GM18907 (cell line): ENCODE results near the gene LTA4H.
A peak's percentile ranks its signal among the peaks of the same experiment; 100 is the strongest.

Source experiments
- ATAC-seq: cut with Tn5 transposase; IDR thresholded peaks from one replicate; pipeline ENCODE4 v1.9.1; 2021; ENCODE audit warnings: mild to moderate bottlenecking, moderate library complexity; ENCODE audit not compliant: unreplicated experiment

The LTA4H gene

DNA sequence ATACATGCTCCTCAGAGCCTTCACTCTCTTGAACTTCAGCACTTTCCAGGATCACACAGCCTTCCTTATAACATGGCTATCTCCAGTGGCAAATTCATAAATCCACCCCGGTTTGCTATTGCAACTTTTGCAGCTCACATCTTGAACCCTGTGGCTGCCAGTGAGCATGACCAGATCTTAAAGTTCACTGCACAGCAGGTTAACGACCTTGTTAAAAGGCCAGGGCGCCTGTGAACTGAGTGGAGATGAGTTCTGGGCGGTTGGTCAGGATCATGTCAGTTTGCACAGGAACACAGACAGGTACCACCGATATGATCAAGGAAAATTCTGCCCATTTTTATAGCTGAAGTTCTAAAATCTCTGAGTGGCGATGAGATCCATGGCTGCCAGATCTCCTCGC, 24.7 kb upstream of the LTA4H start:
- no peak for ATAC-seq

DNA sequence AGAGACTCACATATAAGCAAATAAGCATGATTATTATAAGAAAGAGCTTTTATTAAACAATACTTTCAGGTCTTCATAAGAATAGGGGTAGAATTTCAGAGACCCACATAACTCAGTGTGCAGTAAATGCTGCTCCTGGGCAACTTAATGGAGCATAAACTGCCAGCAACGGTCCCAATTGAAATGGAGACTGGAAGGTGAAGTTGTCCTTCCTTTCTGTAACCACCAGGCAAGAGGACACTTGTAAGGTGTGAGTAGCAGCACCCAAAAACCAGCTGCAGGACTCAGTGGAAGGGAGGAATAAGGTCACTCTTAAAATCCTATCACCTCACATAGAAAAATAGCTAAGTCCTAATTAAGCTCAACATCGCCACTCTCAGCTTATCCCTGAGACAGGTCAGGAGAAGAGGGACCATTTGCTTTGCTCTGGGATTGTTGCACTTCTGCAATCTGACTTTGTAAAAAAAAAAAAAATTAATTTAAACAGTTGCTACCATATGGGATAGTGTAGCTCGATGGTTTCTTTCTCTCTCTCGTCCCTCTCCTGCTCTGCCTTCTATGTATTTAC, 22.7 kb upstream of the LTA4H start:
- no peak for ATAC-seq

DNA sequence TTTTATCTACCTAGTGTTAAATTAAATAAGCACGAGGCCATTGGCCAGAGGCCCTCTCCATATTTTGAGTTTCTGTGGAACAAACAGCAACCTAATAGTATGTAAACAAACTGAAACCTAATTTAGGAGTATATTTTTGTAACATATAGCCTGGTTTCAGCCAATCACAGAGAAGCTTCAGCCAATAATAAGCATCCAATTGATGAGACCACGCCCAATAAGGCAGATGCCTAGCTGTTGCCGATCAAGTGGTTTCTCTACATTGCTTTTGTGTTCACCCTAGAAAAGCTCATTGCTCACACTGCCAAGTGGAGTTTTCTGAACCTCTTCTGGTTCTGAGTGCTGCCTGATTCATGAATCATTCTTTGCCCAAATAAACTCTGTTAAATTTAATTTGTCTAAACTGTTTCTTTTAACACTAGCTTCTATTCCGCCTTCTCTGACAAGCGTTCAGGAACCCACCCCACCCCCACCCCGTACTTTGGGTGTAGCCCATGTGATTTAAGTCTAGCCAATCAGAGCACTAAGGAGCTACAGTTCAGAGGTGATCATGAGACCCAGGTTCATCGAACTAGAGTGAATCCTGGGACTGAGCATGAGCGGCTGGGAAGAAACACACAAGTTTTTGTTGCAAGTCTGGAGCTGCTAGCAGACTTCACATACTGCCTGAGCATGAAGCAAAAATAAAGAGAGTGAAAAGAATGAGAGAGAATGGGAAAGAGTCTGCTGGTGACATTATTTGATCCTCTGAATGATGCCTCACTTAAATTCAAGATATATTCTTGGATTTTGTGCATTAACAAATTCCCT, 21.5 kb upstream of the LTA4H start:
- ATAC-seq, result no peak

- no peak for ATAC-seq
These were observed 18.8 kb upstream of the LTA4H start for GRCh38 chr12:96054244-96054610.

DNA sequence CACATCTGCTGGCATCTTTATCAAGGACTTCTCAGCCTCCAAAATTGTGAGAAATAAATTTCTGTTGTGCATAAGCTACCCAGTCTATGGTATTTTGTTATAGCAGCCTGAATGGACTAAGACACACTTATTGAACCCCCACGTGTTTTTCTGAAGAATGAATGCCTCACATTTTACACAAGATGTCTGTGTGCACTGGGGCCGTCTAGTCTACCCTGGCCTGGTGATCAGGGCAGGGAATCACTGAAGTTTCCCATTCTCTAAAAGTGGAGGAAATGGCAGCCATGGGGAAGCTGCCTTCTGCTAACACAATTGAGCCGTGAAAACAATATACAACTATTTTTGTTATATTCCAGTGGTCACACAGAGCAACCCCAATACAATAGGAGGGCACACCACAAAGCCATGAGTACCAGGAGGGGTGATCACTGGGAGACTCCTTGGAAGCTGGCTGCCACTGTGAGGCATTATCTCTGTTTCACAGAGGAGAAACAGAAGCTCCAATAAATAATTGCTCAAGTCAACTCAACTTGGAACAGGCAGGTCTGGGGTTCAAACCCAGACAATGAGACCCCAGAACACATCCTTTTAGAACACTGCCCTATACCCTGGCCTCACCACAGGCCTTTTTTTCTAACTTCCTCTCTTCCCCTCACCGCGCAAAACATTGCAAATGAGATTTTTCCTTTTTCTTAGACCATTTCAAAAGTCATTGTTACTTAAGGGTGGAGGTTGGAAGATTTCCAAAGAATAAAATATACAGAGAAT, 18.3 kb upstream of the LTA4H start:
- no peak for ATAC-seq

- no peak for ATAC-seq
These were observed 16.5 kb upstream of the LTA4H start for GRCh38 chr12:96051756-96052485.

- ATAC-seq, result no peak
These were observed 14.8 kb upstream of the LTA4H start for GRCh38 chr12:96050139-96050538.

- ATAC-seq, result no peak
These were observed 13.7 kb upstream of the LTA4H start for GRCh38 chr12:96049101-96049500.

DNA sequence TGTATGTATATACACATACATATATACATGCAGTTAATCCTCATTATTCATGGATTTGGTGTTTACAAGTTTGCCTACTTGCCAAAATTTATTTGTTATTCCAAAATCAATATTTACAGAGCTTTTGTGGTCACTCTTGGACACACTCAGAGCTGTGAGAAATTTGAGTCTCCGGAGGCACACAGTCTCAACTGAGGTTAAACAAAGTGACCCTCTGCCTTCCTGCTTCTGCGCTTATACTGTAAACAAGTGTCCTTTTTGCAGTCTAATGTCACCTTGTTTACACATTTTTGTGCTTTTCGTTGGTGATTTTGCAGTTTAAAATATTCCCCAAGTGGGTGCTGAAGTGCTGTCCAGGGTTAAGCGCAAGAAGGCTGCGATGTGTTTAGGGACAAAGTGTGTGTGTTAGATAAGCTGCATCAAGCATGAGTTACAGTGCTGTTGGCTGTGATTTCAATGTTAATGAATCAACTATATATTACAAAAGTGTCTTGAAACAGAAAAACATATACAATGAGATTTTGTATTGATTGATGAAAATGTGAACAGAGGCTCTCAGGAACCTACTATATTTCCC, 13.1 kb upstream of the LTA4H start:
- ATAC-seq, result no peak

- peak; percentile 78 for ATAC-seq
These were observed 12.1 kb upstream of the LTA4H start for GRCh38 chr12:96047229-96048211.

- peak; percentile 9 for ATAC-seq
These were observed 11.3 kb upstream of the LTA4H start for GRCh38 chr12:96046543-96047228.

DNA sequence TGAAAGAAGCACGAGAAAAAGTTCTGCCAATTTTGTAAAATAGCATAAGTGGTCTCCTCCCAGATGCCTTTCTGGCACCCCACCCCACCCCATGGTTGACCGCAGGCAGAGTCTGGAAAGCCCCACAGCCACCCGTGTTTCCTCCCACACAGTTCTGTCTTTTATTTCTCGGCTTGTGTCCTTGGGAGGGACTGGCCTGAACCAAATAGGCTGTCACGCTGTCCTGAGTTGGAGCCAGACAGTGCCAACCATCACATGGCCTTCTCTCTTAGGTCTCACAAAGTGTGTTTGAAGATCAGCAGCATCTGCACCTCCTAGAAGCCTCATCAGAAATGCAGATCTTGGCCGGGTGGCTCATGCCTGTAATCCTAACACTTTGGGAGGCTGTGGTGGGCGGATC, 10.2 kb upstream of the LTA4H start:
- no peak for ATAC-seq

- no peak for ATAC-seq
These were observed 9.5 kb upstream of the LTA4H start for GRCh38 chr12:96044943-96045290.

DNA sequence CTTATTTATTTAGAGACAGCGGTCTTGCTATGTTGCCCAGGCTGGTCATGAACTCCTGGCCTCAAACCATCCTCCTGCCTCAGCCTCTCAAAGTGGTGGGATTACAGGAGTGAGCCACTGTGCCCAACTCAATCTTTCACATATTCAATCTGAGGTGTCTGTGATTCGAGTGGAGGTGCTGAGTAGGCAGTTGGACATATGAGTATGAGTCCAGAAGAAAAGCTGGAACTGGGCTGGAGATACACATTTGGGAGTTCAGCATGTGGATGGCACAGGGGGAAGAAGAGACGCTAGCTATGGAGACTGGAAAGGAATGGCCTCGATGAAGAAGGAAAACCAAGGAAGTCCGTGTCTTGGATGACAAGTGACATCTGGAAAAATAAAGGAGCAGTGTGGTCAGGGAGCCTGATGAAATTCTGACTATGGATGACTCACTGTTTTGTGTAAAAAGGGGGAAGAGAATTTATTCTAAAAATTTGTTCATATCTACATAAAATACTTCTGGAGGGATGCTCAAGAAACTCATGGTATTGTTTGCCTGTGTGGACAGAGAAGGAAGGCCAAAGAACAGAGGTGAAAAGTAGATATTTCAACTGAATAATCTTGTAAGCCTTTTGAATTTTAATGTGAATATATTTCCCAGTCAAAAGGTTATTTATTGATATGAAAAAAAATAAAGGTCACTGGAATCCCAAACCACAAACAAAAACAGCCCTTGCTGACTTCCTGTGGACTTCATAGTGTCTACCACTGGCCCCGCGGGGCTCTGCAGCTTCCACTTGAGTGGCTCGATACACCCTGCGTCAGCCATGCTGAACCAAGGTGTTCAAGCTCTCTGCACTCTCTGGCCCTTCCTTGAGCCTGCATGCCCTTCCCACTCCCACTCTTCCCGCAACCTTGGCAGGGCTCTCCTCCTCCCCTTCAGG, 8.9 kb upstream of the LTA4H start:
- ATAC-seq, result no peak

DNA sequence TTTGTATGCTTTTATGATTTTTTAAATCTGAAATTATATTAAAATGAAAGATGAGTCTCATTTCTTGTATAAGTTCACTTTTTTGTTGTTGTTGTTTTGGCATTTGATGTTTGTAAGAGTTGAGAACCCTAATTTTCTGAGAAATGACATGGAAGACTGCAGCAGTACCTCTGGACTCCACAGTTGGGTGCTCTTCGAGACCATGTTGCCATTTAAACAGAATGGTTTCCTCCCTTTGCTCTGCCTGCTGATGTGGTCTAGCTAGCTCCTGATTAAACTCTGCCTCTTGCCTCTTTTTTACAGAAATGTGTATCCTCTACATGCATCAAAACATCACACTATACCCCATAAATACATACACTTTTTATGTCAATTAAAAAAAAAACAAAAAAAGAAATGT, 5.8 kb upstream of the LTA4H start:
- ATAC-seq, result no peak

DNA sequence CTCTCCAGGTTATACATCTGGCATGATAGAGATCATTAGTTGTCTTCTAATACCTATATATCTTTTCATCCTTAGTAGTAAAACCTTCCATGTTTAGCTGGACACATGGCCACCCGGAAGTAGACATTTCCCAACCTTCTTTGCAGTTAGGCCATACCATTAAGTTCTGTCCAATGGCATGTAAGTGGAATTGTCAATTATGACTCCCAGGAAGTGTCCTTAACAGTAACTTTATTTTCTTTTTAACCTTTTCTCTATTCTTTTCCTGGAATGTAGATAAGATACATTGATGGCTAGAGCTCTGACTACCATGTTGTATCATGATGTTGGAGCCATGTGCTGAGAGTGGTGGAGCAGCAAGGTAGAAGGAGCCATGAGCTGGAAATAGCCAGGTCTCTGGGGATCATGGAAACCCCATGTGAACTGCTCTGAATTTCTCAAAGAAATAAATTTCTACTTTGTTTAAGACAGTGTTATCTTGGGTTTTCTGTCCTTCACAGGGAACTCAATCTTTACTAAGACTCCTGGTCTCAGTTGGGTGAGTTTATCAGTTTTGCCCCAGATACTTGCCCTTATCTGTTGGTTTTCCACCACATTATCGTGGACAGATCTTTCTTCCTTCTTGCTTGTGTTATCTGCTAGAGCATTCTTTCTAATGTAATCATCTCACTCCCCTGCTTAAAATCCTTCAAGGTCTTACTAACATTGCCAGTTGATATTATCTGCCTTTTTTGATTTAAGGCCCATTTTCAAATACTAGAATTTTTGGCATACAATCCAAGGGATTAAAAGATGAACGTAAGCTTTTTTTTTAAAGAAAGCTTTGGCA, 5.1 kb upstream of the LTA4H start:
- no peak for ATAC-seq

DNA sequence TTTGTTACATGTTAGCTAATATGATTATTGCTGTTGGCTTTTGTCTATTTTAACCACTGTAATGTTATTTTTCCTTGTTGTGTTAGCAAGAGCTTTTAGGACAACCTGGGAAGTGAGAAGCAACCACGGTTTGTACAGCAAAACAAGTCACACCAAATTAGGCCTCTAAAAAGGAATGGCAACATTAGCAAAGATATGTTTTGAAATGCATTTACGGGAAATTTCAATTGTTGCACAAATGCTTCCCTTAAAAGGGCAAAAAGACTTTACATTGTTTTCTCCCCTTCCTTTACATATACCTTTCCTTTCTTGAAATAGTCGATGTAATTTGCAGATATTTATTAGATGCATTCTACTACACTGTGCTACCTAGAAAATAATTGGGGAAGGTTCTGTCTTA, 4.1 kb upstream of the LTA4H start:
- no peak for ATAC-seq
